Esophagus muscularis mucosa (tissue), 3 donors: ENCODE data around the gene SLC3A2.

Source experiments
- CTCF ChIP-seq, 3 experiments: fragments of 200-600 bp in 2 of 3; fragments of 450-650 bp in 1 of 3; sonication (generic) in 2 of 3; IDR thresholded peaks; one replicate each; pipeline ENCODE4 v1.5.1; 2017 to 2019; ENCODE audit warnings: antibody characterized with exemption in 3 of 3, mild to moderate bottlenecking in 2 of 3, moderate library complexity in 1 of 3
- POLR2A ChIP-seq: fragments of 450-650 bp; IDR thresholded peaks from one replicate; pipeline ENCODE4 v1.6.1; 2017; ENCODE audit warnings: antibody characterized with exemption, moderate library complexity, mild to moderate bottlenecking, low read depth
- POLR2AphosphoS5 ChIP-seq, 2 donors: sonication (generic); formaldehyde crosslinking; IDR thresholded peaks; one replicate each; pipeline ENCODE4 v1.6.1; 2017; ENCODE audit warnings: antibody characterized with exemption in 2 of 2

- TF ChIP-seq POLR2A: no peak
- no peak for TF ChIP-seq CTCF (IDR thresholded peaks at IDR 0.05)
- no peak for TF ChIP-seq POLR2AphosphoS5 (IDR thresholded peaks at IDR 0.05)
Observed at GRCh38 chr11:62854013-62854824, 26.5 kb upstream of the SLC3A2 start.
